ENCODE results near the gene ZNF692. TPM values are rescaled to one million over a fixed set of nuclear protein-coding genes. Genes with fewer than 3 reads are reported as not detected.

The ZNF692 gene
- polyA plus RNA-seq: 100 to 1,000 TPM in 1 of 2 donors, 10 to 100 TPM in 1; 36.3 to 120 TPM

GRCh38 chr1:248858891-248859889, at the start of gene ZNF692:
Gene ZNF692 (minus strand): TSS chr1:248859085. CDS start chr1:248858309, 776 bp downstream.
- Histone ChIP-seq H3K36me3 (ENCODE audit: control insufficient read depth in 2 of 2, insufficient read depth in 2 of 2, low read length in 1 of 2) (peaks cover 2 to 9% of the 10 kb centered on the region in 2 donors), H3K4me1 (ENCODE audit: control insufficient read depth in 2 of 2, insufficient read depth in 2 of 2, low read length in 1 of 2) (peaks cover 7 to 17% of the 10 kb centered on the region in 2 donors)
- WGBS, 2 donors: 6% methylated on average over 62 of the region's 62 CpGs

DNA sequence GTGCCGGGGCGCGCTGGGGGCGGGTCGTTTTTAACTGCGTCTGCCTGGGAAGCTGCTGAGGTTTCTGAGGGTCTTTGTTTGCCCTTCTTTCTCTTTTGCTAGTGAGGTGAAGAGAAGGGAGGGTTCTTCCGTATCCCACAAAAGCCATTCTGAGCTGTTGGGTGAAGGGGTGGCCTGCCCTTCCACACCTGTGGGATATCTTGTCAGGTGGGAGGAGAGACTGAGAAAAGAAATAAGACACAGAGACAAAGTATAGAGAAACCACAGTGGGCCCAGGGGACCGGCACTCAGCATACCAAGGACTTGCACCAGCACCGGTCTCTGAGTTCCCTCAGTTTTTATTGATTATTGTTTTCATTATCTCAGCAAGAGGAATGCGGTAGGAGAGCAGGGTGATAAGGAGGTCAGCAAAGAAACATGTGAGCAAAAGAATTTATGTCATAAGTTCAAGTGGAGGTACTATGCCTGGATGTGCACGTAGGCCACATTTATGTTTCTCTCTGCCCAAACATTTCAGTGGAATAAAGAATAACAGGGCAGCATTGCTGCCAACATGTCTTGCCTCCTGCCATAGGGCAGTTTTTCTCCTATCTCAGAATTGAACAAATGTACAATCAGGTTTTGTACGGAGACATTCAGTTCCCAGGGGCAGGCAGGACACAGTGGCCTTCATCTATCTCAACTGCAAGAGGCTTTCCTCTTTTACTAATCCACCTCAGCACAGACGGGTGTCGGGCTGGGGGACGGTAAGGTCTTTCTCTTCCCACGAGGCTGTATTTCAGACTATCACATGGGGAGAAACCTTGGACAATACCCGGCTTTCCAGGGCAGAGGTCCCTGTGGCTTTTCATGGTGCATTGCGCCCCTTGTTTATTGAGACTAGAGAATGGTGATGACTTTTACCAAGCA, 48.1 kb upstream of the ZNF692 start:
- peaks cover 2 to 5% of the 10 kb centered on the region in 2 donors for H3K36me3 ChIP-seq (ENCODE audit: control insufficient read depth in 2 of 2, insufficient read depth in 2 of 2, low read length in 1 of 2)
- H3K27ac ChIP-seq (ENCODE audit: low read depth in 2 of 2, low read length in 1 of 2): peak overlapping the region; percentile 81 to 95
- WGBS, 2 donors: 22 to 23% methylated on average over 18 of the region's 18 CpGs
- H3K9me3 ChIP-seq (ENCODE audit: control insufficient read depth in 2 of 2, insufficient read depth in 1 of 2, low read depth in 1 of 2, low read length in 1 of 2): no peaks in the 10 kb centered on the region
- H3K4me1 ChIP-seq (ENCODE audit: control insufficient read depth in 2 of 2, insufficient read depth in 2 of 2, low read length in 1 of 2): no peaks in the 10 kb centered on the region
- peak overlapping the region; percentile 58 to 78 for H3K4me3 ChIP-seq (ENCODE audit: low read depth in 1 of 2, low read length in 2 of 2)
- no peaks in the 10 kb centered on the region for H3K27me3 ChIP-seq (ENCODE audit: control insufficient read depth in 1 of 2, insufficient read depth in 2 of 2, low read length in 2 of 2)

More at GRCh38 chr1:248858891-248859889, at the start of gene ZNF692:
- H3K9me3 ChIP-seq (ENCODE audit: control insufficient read depth in 2 of 2, insufficient read depth in 1 of 2, low read depth in 1 of 2, low read length in 1 of 2): no peaks in the 10 kb centered on the region
- H3K27me3 ChIP-seq (ENCODE audit: control insufficient read depth in 1 of 2, insufficient read depth in 2 of 2, low read length in 2 of 2): no peaks in the 10 kb centered on the region
- H3K27ac ChIP-seq (ENCODE audit: low read depth in 2 of 2, low read length in 1 of 2): peak within 1 kb of the TSS; percentile 91 to 93
- peak within 1 kb of the TSS; percentile 61 to 73 for H3K4me3 ChIP-seq (ENCODE audit: low read depth in 1 of 2, low read length in 2 of 2)

GRCh38 chr1:248906009-248906752, 47.3 kb upstream of the ZNF692 start, which contains the start of gene PGBD2:
Gene PGBD2 (plus strand): TSS chr1:248906235. CDS start chr1:248913863, 7,628 bp downstream.
- 1% methylated on average over 78 to 80 of the region's 80 CpGs for whole genome bisulfite sequencing, 2 donors
- Histone ChIP-seq H3K36me3 (ENCODE audit: control insufficient read depth in 2 of 2, insufficient read depth in 2 of 2, low read length in 1 of 2) (peaks cover 2 to 5% of the 10 kb centered on the region in 2 donors), H3K27me3 (ENCODE audit: control insufficient read depth in 1 of 2, insufficient read depth in 2 of 2, low read length in 2 of 2) (no peaks in the 10 kb centered on the region), H3K4me3 (ENCODE audit: low read depth in 1 of 2, low read length in 2 of 2) (peak within 1 kb of the TSS; percentile 78 to 79), H3K9me3 (ENCODE audit: control insufficient read depth in 2 of 2, insufficient read depth in 1 of 2, low read depth in 1 of 2, low read length in 1 of 2) (no peaks in the 10 kb centered on the region), H3K4me1 (ENCODE audit: control insufficient read depth in 2 of 2, insufficient read depth in 2 of 2, low read length in 1 of 2) (no peaks in the 10 kb centered on the region), H3K27ac (ENCODE audit: low read depth in 2 of 2, low read length in 1 of 2) (peak within 1 kb of the TSS; percentile 94 to 96)

- H3K27me3 ChIP-seq (ENCODE audit: control insufficient read depth in 1 of 2, insufficient read depth in 2 of 2, low read length in 2 of 2): no peaks in the 10 kb centered on the region
- H3K36me3 ChIP-seq (ENCODE audit: control insufficient read depth in 2 of 2, insufficient read depth in 2 of 2, low read length in 1 of 2): peaks cover 2 to 4% of the 10 kb centered on the region in 2 donors
- H3K4me3 ChIP-seq (ENCODE audit: low read depth in 1 of 2, low read length in 2 of 2): peak overlapping the region; percentile 62 to 79
- no peaks in the 10 kb centered on the region for H3K9me3 ChIP-seq (ENCODE audit: control insufficient read depth in 2 of 2, insufficient read depth in 1 of 2, low read depth in 1 of 2, low read length in 1 of 2)
- no peaks in the 10 kb centered on the region for H3K4me1 ChIP-seq (ENCODE audit: control insufficient read depth in 2 of 2, insufficient read depth in 2 of 2, low read length in 1 of 2)
- WGBS, 2 donors: 25 to 27% methylated on average over 4 of the region's 4 CpGs
- H3K27ac ChIP-seq (ENCODE audit: low read depth in 2 of 2, low read length in 1 of 2): peak overlapping the region; percentile 94 to 96
Measured at GRCh38 chr1:248905662-248906008, 46.8 kb upstream of the ZNF692 start.

DNA sequence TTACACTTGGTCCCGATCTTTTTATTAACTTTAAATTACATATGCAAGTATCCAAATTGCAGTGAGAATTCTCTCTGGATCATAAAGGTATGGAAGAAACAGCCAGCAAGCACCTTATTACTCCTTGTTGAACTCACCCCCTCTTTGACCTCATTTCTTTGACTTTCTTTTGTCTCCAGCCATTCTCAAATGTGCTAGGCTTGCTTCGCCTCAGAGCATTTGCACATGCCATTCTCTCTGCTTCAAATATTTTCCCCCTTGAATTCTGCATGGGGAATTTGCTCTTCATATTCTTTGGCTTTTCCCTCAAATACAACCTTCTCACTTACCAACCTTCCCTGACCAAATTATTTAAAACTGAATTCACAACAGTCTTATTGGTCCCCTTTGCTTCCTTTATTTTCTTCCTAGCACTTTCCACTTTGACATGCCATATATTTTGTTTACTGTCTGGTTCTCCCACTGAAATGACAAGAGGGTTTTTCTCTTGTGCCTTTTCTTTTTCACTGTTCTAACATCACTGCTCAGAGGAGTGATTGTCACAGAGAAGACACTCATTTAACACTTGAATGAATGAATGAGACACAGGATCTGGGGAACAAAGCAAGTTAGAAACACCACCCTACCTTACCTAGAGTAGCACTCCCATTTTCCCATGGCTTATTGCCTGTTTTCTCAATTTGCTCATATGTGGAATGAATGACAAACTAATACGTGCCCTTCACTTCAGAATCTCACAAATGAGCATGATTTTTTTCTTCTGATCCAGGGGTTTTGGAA, 45.7 kb upstream of the ZNF692 start:
- Histone ChIP-seq H3K4me1 (ENCODE audit: control insufficient read depth in 2 of 2, insufficient read depth in 2 of 2, low read length in 1 of 2) (no peaks in the 10 kb centered on the region), H3K4me3 (ENCODE audit: low read depth in 1 of 2, low read length in 2 of 2) (no peak overlapping the region), H3K36me3 (ENCODE audit: control insufficient read depth in 2 of 2, insufficient read depth in 2 of 2, low read length in 1 of 2) (no peaks in the 10 kb centered on the region), H3K9me3 (ENCODE audit: control insufficient read depth in 2 of 2, insufficient read depth in 1 of 2, low read depth in 1 of 2, low read length in 1 of 2) (no peaks in the 10 kb centered on the region), H3K27me3 (ENCODE audit: control insufficient read depth in 1 of 2, insufficient read depth in 2 of 2, low read length in 2 of 2) (no peaks in the 10 kb centered on the region), H3K27ac (ENCODE audit: low read depth in 2 of 2, low read length in 1 of 2) (no peak overlapping the region)
- WGBS, 2 donors: 91 to 94% methylated on average over 3 of the region's 3 CpGs

DNA sequence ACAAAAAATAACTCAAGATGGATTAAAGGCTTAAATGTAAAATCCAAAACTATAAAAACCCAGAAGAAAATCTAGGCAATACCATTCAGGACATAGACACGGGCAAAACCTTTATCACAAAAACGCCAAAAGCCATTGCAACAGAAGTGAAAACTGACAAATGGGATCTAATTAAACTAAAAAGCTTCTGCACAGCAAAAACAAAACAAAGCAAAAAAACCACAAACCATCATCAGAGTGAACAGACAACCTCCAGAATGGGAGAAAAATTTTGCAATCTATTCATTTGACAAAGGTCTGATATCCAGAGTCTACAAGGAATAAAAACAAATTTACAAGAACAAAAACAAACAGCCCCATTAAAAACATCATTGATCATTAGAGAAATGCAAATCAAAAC, 42.7 kb upstream of the ZNF692 start:
- Histone ChIP-seq H3K4me3 (ENCODE audit: low read depth in 1 of 2, low read length in 2 of 2) (no peak overlapping the region), H3K9me3 (ENCODE audit: control insufficient read depth in 2 of 2, insufficient read depth in 1 of 2, low read depth in 1 of 2, low read length in 1 of 2) (no peaks in the 10 kb centered on the region), H3K27ac (ENCODE audit: low read depth in 2 of 2, low read length in 1 of 2) (no peak overlapping the region), H3K4me1 (ENCODE audit: control insufficient read depth in 2 of 2, insufficient read depth in 2 of 2, low read length in 1 of 2) (no peaks in the 10 kb centered on the region), H3K27me3 (ENCODE audit: control insufficient read depth in 1 of 2, insufficient read depth in 2 of 2, low read length in 2 of 2) (no peaks in the 10 kb centered on the region), H3K36me3 (ENCODE audit: control insufficient read depth in 2 of 2, insufficient read depth in 2 of 2, low read length in 1 of 2) (no peaks in the 10 kb centered on the region)
- WGBS, 2 donors: 73 to 80% methylated on average over 2 of the region's 2 CpGs

DNA sequence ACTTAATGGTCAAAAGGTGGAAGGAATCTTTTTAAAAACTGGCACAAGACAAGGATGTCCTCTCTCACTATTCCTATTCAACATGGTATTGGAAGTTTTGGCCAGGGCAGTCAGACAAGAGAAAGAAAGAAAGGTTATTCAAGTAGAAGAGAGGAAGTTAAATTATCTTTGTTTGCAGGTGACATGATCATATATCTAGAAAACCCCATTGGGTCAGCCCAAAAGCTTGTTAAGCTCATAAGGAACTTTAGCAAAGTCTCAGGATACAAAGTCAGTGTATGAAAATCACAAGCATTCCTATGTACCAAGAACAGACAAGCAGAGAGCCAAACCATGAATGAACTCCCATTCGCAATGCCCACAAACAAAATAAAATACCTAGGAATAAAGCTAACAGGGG, 41.8 kb upstream of the ZNF692 start:
- WGBS, 2 donors: 96 to 97% methylated on average over 1 of the region's 1 CpG
- no peaks in the 10 kb centered on the region for H3K27me3 ChIP-seq (ENCODE audit: control insufficient read depth in 1 of 2, insufficient read depth in 2 of 2, low read length in 2 of 2)
- no peaks in the 10 kb centered on the region for H3K9me3 ChIP-seq (ENCODE audit: control insufficient read depth in 2 of 2, insufficient read depth in 1 of 2, low read depth in 1 of 2, low read length in 1 of 2)
- H3K27ac ChIP-seq (ENCODE audit: low read depth in 2 of 2, low read length in 1 of 2): no peak overlapping the region
- no peaks in the 10 kb centered on the region for H3K4me1 ChIP-seq (ENCODE audit: control insufficient read depth in 2 of 2, insufficient read depth in 2 of 2, low read length in 1 of 2)
- no peak overlapping the region for H3K4me3 ChIP-seq (ENCODE audit: low read depth in 1 of 2, low read length in 2 of 2)
- no peaks in the 10 kb centered on the region for H3K36me3 ChIP-seq (ENCODE audit: control insufficient read depth in 2 of 2, insufficient read depth in 2 of 2, low read length in 1 of 2)

DNA sequence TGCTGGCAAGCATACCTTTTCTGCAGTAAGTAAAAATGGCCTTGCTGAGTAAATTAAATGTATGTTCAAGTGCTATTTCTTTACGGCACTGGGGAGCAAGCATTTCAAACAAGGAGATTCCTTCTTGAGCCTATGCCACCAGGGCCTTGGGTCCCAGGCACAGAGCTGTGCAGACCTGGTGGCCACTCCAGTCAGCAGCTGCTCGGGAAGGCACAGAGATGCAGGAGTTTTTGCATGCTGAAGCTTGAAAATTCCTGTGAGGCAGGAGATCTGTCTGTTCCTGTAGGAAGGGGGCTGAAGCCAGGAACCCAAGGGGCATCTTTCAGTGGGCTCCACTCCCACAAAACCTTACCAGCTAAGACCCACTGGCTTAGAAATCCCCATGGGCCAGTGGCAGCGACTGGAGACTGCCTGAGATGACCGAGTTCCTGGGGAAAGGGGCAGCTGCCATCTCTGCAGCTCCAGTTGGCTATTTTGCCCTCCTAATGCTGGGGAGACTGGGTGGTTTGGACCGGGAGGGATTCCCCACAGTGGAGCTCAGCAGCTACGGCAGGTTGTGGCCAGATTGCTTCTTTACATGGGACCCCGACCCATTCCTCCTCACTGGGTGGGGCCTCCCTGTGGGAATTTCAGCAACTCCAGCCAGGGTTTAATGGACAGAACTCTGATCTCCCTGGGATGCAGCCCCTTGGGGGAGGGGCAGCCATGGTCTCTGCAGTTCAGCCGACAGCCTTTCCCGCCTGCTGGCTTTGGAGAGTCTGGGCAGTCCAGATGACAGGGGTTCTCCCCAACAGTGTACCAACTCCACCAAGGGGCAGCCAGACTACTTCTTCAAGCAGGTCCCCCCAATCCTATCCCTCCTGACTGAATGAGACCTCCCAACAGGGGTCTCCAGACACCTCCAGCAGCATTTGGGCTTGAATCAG, 38.8 kb upstream of the ZNF692 start:
- no peaks in the 10 kb centered on the region for H3K4me1 ChIP-seq (ENCODE audit: control insufficient read depth in 2 of 2, insufficient read depth in 2 of 2, low read length in 1 of 2)
- no peaks in the 10 kb centered on the region for H3K9me3 ChIP-seq (ENCODE audit: control insufficient read depth in 2 of 2, insufficient read depth in 1 of 2, low read depth in 1 of 2, low read length in 1 of 2)
- H3K4me3 ChIP-seq (ENCODE audit: low read depth in 1 of 2, low read length in 2 of 2): no peak overlapping the region
- H3K27me3 ChIP-seq (ENCODE audit: control insufficient read depth in 1 of 2, insufficient read depth in 2 of 2, low read length in 2 of 2): no peaks in the 10 kb centered on the region
- no peaks in the 10 kb centered on the region for H3K36me3 ChIP-seq (ENCODE audit: control insufficient read depth in 2 of 2, insufficient read depth in 2 of 2, low read length in 1 of 2)
- no peak overlapping the region for H3K27ac ChIP-seq (ENCODE audit: low read depth in 2 of 2, low read length in 1 of 2)
- WGBS, 2 donors: 57 to 64% methylated on average over 9 of the region's 9 CpGs
